GM12892 (cell line): ENCODE results near the gene SUN1.

ENCODE experiments used
- POLR2A ChIP-seq: IDR thresholded peaks from 2 replicates; pipeline ENCODE4 v1.6.1; 2011; ENCODE audit warnings: low read depth, low read length, control low read depth
- POLR2AphosphoS5 ChIP-seq: IDR thresholded peaks from 2 replicates; pipeline ENCODE4 v1.6.1; 2011; ENCODE audit warnings: low read depth, low read length, control low read depth
- TAF1 ChIP-seq: IDR thresholded peaks from 2 replicates; pipeline ENCODE4 v1.6.1; 2011; ENCODE audit warnings: low read depth, mild to moderate bottlenecking, control low read depth, low read length, borderline replicate concordance

GRCh38 chr7:822692-823276, 9.5 kb upstream of the SUN1 start:
- no peak for TF ChIP-seq POLR2AphosphoS5
- TF ChIP-seq TAF1 = no peak
- TF ChIP-seq POLR2A = no peak
